ENCODE results near the gene MAGEB6.
"Not testable (repeated sequence)": the region's sequence is repeated elsewhere in the genome, so short reads cannot be mapped to it uniquely, and the experiment has no call there.

MAGEB6 gene

GRCh38 chrX:26192204-26192603, at the start of gene MAGEB6:
Gene MAGEB6, plus strand, starts transcription at chrX:26192440. Its CDS starts 1,407 bp downstream, at chrX:26193847.
- no peak for DNase-seq (ENCODE audit: low read depth in 1 of 2, low spot score in 1 of 2)

- DNase-seq (ENCODE audit: low read depth in 1 of 2, low spot score in 1 of 2), result no peak
These were observed 46.2 kb upstream of the MAGEB6 start for GRCh38 chrX:26146024-26146423.

- DNase-seq (ENCODE audit: low read depth in 1 of 2, low spot score in 1 of 2), result no peak
These were observed 31.9 kb upstream of the MAGEB6 start, which contains the start of gene MAGEB6B for GRCh38 chrX:26160301-26160700. Gene MAGEB6B, plus strand, starts transcription at chrX:26160601. Its CDS starts 0 bp downstream, at chrX:26160601.

GRCh38 chrX:26203561-26203960, 11.3 kb downstream of the MAGEB6 start:
- DNase-seq (ENCODE audit: low read depth in 1 of 2, low spot score in 1 of 2), result no peak

- not testable (repeated sequence) for DNase-seq (ENCODE audit: low read depth in 1 of 2, low spot score in 1 of 2)
These were observed 12.5 kb downstream of the MAGEB6 start for GRCh38 chrX:26204717-26205116.

- no peak for DNase-seq (ENCODE audit: low read depth in 1 of 2, low spot score in 1 of 2)
These were observed 15.8 kb downstream of the MAGEB6 start for GRCh38 chrX:26208012-26208411.

- DNase-seq (ENCODE audit: low read depth in 1 of 2, low spot score in 1 of 2), result no peak
These were observed 23.6 kb downstream of the MAGEB6 start, which contains the start of gene MAGEB5 for GRCh38 chrX:26215869-26216268. Gene MAGEB5, plus strand, starts transcription at chrX:26216169. Its CDS starts 1,133 bp downstream, at chrX:26217302.

GRCh38 chrX:26219351-26219750, 27.1 kb downstream of the MAGEB6 start:
- DNase-seq (ENCODE audit: low read depth in 1 of 2, low spot score in 1 of 2), result no peak

- no peak for DNase-seq (ENCODE audit: low read depth in 1 of 2, low spot score in 1 of 2)
These were observed 41.9 kb downstream of the MAGEB6 start for GRCh38 chrX:26234177-26234576.

Data from stimulated activated CD4-positive, alpha-beta T cell treated with anti-CD3 and anti-CD28 coated beads, Interleukin-15, amount 100 ng/mL, for 1 hour (primary cell).